GM10248 (cell line): ENCODE data around the gene UPP2.

ENCODE experiments used
- CTCF ChIA-PET: fragments of 300-600 bp; sonication (Branson Sonifier 250); formaldehyde crosslinking; extraction: SDS; loops from one replicate; lab custom pipeline; 2021; ENCODE audit warnings: antibody characterized with exemption; lab: Yijun Ruan, JAX
- POLR2A ChIA-PET: fragments of 350-650 bp; sonication (Branson Sonifier 250); formaldehyde crosslinking; extraction: SDS; loops from one replicate; lab custom pipeline; 2020; ENCODE audit warnings: antibody characterized with exemption; lab: Yijun Ruan, JAX
- DNase-seq: peaks from one replicate; pipeline ENCODE4 v3.0.0; 2012; ENCODE audit errors: extremely low spot score
- CTCF ChIP-seq: IDR thresholded peaks from 2 replicates; pipeline ENCODE4 v1.5.1; 2012; ENCODE audit warnings: mild to moderate bottlenecking, low read depth; ENCODE audit errors: extremely low read depth, missing control alignments, control extremely low read depth

UPP2 gene

GRCh38 chr2:158101384-158101926, at the start of gene UPP2:
TSS of gene UPP2 (plus strand) at chr2:158101876. CDS start at chr2:158102064, 188 bp downstream.
- CTCF ChIA-PET = interaction anchor here (1.7 kb wide), 1 partner anchor 29 kb away, joined by 4 read pairs; no protein-coding TSS in a partner anchor
- no peak for DNase-seq
- POLR2A ChIA-PET = no interaction called here
- no peak for TF ChIP-seq CTCF

- CTCF ChIA-PET = no interaction called here
- no peak for DNase-seq
Observed at GRCh38 chr2:158052761-158053160, 48.9 kb upstream of the UPP2 start.

GRCh38 chr2:158056875-158057274, 44.8 kb upstream of the UPP2 start:
- ChIA-PET CTCF (interaction anchor here (1.0 to 2.0 kb wide), 3 partner anchors 9 to 32 kb away, joined by 3 to 7 read pairs (median 3); no protein-coding TSS in a partner anchor), POLR2A (no interaction called here)
- DNase-seq = no peak
- TF ChIP-seq CTCF = no peak

More at GRCh38 chr2:158052761-158053160, 48.9 kb upstream of the UPP2 start:
- TF ChIP-seq CTCF = no peak
- POLR2A ChIA-PET = no interaction called here

- ChIA-PET CTCF (no interaction called here), POLR2A (no interaction called here)
- TF ChIP-seq CTCF = no peak
- DNase-seq = no peak
Observed at GRCh38 chr2:158060160-158060834, 41.4 kb upstream of the UPP2 start.

GRCh38 chr2:158060835-158061435, 40.7 kb upstream of the UPP2 start:
- CTCF ChIA-PET = no interaction called here

More at GRCh38 chr2:158060835-158061435, 40.7 kb upstream of the UPP2 start:
- TF ChIP-seq CTCF = no peak
- POLR2A ChIA-PET = no interaction called here
- DNase-seq = no peak
